HL-60 (cell line): ENCODE measurements around the gene ENKUR.

Experiments used
- DNase-seq, 2 experiments: peaks; one replicate each; pipeline ENCODE4 v3.0.0-alpha.2; 2010 to 2020; ENCODE audit warnings: low read depth in 1 of 2, low spot score in 1 of 2
- H3K27ac ChIP-seq: fragments of 250-450 bp; sonication (Bioruptor Pico); replicated peaks from 2 replicates; pipeline ENCODE4 v1.5.1; 2020; ENCODE audit warnings: mild to moderate bottlenecking, moderate library complexity
- H3K27me3 ChIP-seq: fragments of 250-450 bp; sonication (Bioruptor Pico); 2 replicates; pipeline ENCODE4 v1.5.1; 2021; ENCODE audit warnings: mild to moderate bottlenecking, moderate library complexity; ENCODE audit not compliant: insufficient read depth, poor library complexity, severe bottlenecking
- H3K4me3 ChIP-seq: replicated peaks from 2 replicates; pipeline ENCODE4 v1.5.1; 2011; ENCODE audit warnings: mild to moderate bottlenecking, control low read depth, low read length; ENCODE audit not compliant: insufficient read depth
- CTCF ChIP-seq: IDR thresholded peaks from one replicate; pipeline ENCODE4 v1.5.1; 2011; ENCODE audit warnings: low read length, control low read depth, inconsistent platforms; ENCODE audit not compliant: insufficient read depth
- GABPA ChIP-seq: IDR thresholded peaks from 2 replicates; pipeline ENCODE4 v1.6.1; 2012; ENCODE audit warnings: low read depth
- POLR2AphosphoS5 ChIP-seq: IDR thresholded peaks from 2 replicates; pipeline ENCODE4 v1.6.1; 2012; ENCODE audit warnings: low read depth
- REST ChIP-seq: IDR thresholded peaks from 2 replicates; pipeline ENCODE4 v1.6.1; 2012; ENCODE audit warnings: low read depth; ENCODE audit not compliant: insufficient replicate concordance
- SPI1 ChIP-seq: IDR thresholded peaks from 2 replicates; pipeline ENCODE4 v1.6.1; 2012; ENCODE audit warnings: low read depth, mild to moderate bottlenecking, borderline replicate concordance

ENKUR gene

GRCh38 chr10:24982319-24983112 lies 33.4 kb downstream of the ENKUR start:
- Histone ChIP-seq H3K27me3 (no peaks in the 10 kb centered on the region), H3K4me3 (no peak overlapping the region), H3K27ac (no peak overlapping the region)
- no peak for DNase-seq
- TF ChIP-seq CTCF, result no peak
- TF ChIP-seq SPI1, result no peak
- no peak for TF ChIP-seq REST
- no peak for TF ChIP-seq POLR2AphosphoS5
- no peak for TF ChIP-seq GABPA

- TF ChIP-seq REST (no peak), SPI1 (no peak), CTCF (no peak), GABPA (no peak), POLR2AphosphoS5 (no peak)
- no peak for DNase-seq
Observed at GRCh38 chr10:24981161-24981710, 34.7 kb downstream of the ENKUR start.

GRCh38 chr10:24979685-24980084 lies 36.3 kb downstream of the ENKUR start:
- H3K27ac ChIP-seq, result no peak overlapping the region
- H3K4me3 ChIP-seq, result no peak overlapping the region
- H3K27me3 ChIP-seq, result no peaks in the 10 kb centered on the region
- TF ChIP-seq POLR2AphosphoS5 (no peak), REST (no peak)
- DNase-seq, result no peak

More at GRCh38 chr10:24981161-24981710, 34.7 kb downstream of the ENKUR start:
- Histone ChIP-seq H3K4me3 (no peak overlapping the region), H3K27me3 (no peaks in the 10 kb centered on the region), H3K27ac (no peak overlapping the region)
